Astrocyte of the cerebellum (primary cell): ENCODE data around the gene IQCE.

Source experiments
- DNase-seq: peaks from one replicate; pipeline ENCODE4 v3.0.0-alpha.2; 2011; ENCODE audit warnings: low read depth
- H3K4me3 ChIP-seq: 2 replicates; pipeline ENCODE4 v1.5.1; 2011; ENCODE audit warnings: mild to moderate bottlenecking, low read depth, low read length, moderate library complexity
- in situ Hi-C: cut with HindIII; loops from 2 replicates; pipeline ENCODE4 v1.10.0; 2017; ENCODE audit warnings: low sequenced_read_pairs
- TF ChIP-seq, protein P1 (sequence below): IDR thresholded peaks from 2 replicates; pipeline ENCODE4 v1.5.1; 2012; ENCODE audit warnings: low read length, low read depth, moderate library complexity, mild to moderate bottlenecking; ENCODE audit errors: missing control alignments

The IQCE gene

DNA sequence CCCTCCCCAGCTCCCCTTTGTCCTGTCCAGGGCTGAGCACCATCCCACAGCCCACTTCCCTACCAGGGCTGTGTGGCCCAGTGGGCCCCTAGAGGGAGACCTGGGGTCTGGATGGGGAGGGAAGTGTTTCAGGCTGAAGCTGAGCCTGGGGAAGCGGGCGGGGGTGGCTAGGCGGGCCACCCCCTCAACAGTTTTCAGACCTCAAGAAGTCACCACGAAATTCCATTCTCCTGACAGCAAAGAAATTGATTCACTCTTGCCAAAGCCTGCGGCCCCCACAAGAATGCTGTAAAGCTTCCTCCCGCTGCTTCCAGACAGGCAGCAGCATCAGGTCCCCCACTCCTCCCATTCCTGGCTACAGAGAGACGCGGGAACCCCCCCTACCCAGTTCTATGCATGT, 41.8 kb upstream of the IQCE start:
- H3K4me3 ChIP-seq = no peak overlapping the region
- in situ Hi-C loops = no loop called here
- peak; percentile 91 for DNase-seq

DNA sequence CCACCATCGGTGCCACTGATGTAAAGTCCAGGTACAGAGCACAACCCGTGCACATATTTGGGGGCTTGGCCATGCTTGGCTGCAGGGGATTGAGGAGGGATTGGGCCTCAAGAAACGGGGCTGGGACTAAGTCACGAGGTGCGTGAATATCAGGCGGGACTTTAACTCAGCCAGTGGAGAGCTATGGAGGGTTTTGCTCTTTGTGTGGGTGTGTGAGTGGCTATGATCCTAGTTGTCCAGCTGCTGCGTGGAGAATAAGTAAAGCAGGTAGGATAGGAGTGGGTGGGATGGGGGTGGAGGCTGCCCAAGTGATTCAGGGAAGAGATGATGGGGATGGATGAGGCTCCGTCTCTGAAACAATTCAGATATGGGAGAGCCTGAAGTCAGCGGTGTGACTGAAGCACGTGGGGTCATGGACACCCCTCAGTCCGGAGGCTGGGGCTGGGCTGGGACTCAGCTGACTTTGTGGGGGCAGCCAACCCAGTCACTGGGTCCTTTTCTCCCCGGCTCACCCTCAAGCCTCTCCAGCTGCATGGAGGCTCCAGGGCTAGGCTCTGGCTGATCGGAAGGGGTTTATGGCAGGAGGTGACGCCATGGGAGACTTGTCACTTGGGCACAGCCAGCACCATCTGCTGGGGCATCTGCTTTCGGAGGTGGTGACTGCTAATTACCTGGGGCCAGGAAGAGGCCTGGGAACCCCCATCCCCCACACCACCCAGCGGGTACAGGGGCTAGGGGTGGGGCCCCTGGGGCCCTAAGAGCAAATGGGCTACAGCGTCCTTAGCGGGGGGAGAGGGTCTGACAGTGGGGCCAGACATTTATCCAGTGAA, 40.9 kb upstream of the IQCE start:
- no peak overlapping the region for H3K4me3 ChIP-seq
- in situ Hi-C loops = no loop called here
- TF ChIP-seq, protein P1, sequence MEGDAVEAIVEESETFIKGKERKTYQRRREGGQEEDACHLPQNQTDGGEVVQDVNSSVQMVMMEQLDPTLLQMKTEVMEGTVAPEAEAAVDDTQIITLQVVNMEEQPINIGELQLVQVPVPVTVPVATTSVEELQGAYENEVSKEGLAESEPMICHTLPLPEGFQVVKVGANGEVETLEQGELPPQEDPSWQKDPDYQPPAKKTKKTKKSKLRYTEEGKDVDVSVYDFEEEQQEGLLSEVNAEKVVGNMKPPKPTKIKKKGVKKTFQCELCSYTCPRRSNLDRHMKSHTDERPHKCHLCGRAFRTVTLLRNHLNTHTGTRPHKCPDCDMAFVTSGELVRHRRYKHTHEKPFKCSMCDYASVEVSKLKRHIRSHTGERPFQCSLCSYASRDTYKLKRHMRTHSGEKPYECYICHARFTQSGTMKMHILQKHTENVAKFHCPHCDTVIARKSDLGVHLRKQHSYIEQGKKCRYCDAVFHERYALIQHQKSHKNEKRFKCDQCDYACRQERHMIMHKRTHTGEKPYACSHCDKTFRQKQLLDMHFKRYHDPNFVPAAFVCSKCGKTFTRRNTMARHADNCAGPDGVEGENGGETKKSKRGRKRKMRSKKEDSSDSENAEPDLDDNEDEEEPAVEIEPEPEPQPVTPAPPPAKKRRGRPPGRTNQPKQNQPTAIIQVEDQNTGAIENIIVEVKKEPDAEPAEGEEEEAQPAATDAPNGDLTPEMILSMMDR = no peak
- DNase-seq = no peak

More for the DNA sequence above, 41.8 kb upstream of the IQCE start:
- TF ChIP-seq, protein P1 = peak; percentile 43

DNA sequence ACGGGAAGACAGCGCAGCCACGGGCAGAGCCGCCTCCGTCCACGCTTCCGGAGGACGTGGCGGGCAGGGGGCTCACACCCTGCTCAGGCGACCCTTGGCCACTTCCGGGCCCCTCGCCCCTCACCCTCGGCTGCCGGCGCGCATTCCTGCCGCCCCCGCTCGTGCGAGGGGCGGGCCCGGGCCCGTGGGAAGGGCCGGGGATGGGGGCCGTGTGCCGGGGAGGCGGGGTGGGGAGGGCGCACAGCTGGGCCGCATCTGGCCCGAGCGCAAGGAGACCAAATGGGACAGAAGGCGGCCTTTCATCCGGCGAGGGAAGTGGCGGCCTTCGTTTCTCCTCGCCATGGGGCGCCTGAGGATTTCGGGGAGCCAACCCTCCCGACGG, 40.1 kb upstream of the IQCE start:
- peak overlapping the region; percentile 32 for H3K4me3 ChIP-seq
- in situ Hi-C loops = no loop called here
- TF ChIP-seq, protein P1 = no peak
- no peak for DNase-seq

DNA sequence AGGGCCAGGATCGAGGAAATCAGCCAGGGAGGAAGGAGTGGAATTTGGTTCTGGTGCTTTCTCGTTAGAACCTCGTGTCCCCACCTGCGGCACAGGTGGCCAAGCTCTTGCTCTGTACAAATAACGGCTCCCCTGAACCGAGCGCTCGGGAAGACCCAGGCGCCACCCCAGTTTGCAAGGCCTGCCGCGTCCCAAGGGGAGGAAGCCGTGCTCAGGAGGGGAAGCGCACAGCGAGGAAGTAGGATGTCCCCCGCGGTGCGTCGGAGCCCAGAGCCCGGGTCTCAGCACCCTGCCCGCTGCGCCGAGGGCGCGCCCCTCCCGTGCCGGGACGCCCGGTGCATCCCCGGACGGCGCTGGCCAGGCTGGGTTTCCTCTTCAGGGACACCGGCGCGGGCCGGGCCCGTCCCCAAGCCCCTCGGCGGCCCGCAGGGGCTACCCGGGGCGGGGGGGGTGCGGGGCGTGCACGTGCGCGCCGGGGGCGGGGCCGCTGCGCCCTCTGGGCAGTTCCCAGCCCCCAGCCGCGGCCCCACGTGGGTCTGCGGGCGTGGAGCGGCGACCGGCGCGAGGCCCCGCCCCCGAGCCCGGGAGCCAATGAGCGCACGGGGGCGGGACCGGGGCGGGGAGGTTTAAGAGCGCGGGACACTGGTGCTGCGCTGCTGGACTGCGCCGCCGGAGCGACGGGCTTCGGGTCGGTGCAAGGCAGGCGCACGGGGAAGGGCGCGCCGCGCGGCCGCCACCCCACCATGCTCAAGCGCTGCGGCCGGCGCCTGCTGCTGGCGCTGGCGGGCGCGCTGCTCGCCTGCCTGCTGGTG, 39.5 kb upstream of the IQCE start, which contains the start of gene LFNG:
TSS of gene LFNG (plus strand) at position 656 of the 812 bp plus-strand sequence. CDS start at position 744, 88 bp downstream.
- in situ Hi-C loops = no loop called here
- DNase-seq = peak; percentile 63
- peak within 1 kb of the TSS; percentile 42 for H3K4me3 ChIP-seq
- TF ChIP-seq, protein P1 = no peak

DNA sequence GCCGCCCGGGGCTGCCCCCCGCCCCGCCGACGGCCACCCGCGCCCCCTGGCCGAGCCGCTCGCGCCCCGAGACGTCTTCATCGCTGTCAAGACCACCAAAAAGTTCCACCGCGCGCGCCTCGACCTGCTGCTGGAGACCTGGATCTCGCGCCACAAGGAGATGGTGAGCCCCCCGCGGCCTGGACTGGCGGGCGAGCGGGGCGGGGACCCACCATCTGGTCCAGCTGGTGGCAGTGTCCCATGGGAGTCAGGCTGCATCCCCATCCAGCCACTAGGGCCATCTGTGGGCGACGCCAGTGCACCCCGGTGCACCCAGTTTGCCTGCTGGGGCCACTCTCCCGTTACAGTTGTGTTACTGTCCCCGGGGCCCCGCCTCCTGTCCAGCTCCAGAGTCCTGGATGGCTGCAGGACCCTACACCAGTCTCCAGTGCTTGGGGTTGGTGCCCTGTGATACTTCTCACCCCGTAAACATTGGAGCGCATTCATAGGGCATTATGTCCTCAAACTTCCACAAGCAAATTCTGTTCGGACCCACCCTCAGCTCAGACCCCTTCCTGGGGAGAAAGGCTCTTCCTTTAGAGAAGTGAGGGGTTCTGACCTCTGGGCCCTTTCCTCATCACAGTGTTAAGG, 38.5 kb upstream of the IQCE start:
- TF ChIP-seq, protein P1 = peak; percentile 8
- in situ Hi-C loops = no loop called here
- H3K4me3 ChIP-seq = peak overlapping the region; percentile 42
- DNase-seq = no peak

DNA sequence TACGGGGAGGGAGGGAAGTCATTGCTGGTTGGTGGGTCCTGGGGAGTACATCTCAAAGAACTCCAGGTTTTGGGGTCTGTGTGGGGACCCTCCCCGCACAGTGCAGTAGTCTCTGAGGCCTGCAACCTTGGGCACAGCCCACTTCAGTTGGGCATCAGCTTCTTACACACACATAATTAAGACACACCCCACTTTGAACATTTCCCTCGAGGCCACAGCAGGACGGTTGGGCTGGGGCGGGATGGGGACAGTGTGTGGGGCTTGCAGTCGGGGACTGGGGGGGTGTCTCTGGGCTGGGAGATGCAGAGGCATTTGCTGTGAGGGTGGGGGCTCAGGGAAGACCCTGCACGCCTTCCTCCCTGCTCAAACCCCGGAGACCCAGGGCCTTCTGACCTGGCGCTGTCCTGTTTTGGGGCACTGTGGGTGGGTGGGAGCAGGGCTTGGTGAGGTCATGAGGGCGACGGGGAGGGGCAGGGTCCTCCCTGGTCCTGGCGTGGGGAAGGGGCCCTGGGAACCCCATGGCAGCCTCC, 38.0 kb upstream of the IQCE start:
- in situ Hi-C loops = no loop called here
- TF ChIP-seq, protein P1 = no peak
- H3K4me3 ChIP-seq = peak overlapping the region; percentile 42
- DNase-seq = no peak
